HG03025 (cell line): ENCODE results near the gene ME2.
"Not testable (repeated sequence)": the region's sequence is repeated elsewhere in the genome, so short reads cannot be mapped to it uniquely, and the experiment has no call there.

Source experiments
- ATAC-seq: cut with Tn5 transposase; IDR thresholded peaks from one replicate; pipeline ENCODE4 v1.9.1; 2021; ENCODE audit warnings: mild to moderate bottlenecking, moderate library complexity; ENCODE audit not compliant: unreplicated experiment, low FRiP score

Gene ME2

DNA sequence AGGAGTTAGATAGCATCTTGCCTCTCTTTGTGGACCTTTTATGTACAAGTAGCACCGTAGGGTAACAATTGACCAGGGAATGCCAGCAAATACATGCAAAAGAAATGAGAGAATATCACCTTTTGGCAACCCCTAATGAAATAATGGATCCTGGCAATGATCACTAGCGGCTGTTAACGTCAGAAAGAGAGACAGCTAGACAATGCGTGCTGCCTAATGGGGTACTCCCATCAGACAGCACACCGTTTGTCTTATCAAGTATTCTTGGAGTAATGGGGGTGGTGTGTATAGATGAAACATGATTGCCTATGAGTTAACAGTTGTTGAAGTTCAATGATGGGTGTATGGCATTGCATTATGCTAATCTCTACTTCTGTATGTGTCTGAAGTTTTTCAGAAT is 90.5 kb downstream of the ME2 start:
- no peak for ATAC-seq

- ATAC-seq, result no peak
Measured at GRCh38 chr18:50970006-50970405, 91.1 kb downstream of the ME2 start.

- not testable (repeated sequence) for ATAC-seq
Measured at GRCh38 chr18:50972404-50972803, 93.5 kb downstream of the ME2 start.

DNA sequence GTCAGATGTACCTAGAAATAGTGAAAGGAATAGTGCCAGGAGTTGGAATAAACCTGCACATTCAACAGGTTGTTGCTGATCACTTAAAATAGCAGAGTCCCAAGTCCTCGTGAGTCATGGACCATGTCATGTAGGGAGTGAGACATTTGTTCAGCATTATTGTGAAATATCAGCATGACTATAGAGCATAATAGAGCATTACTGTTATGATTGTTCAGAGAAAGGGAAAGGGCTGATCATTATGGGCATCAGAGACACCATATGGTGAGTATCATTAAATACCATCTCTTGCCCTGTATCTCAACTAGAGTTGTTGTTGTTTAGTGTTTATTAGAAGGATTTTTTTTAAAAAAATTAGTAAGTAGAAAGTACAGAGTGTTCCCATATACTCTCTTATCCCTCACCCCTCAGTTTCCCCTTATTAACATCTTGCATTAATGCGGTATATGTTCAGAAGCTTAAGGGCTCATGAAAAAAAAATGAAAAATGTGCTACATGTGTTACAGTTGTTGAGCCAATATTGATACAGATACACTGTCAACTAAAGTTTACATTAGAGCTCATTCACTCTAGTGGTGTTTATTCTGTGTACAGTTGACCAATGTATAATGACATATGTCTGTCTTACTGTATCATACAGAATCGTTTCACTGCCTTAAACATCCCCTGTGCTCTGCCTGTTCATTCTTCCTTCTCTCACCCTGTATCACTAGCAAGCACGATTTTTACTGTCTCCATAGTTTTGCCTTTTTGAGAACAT is 94.6 kb downstream of the ME2 start:
- no peak for ATAC-seq

GRCh38 chr18:50977037-50977760 is 98.3 kb downstream of the ME2 start:
- ATAC-seq, result no peak

DNA sequence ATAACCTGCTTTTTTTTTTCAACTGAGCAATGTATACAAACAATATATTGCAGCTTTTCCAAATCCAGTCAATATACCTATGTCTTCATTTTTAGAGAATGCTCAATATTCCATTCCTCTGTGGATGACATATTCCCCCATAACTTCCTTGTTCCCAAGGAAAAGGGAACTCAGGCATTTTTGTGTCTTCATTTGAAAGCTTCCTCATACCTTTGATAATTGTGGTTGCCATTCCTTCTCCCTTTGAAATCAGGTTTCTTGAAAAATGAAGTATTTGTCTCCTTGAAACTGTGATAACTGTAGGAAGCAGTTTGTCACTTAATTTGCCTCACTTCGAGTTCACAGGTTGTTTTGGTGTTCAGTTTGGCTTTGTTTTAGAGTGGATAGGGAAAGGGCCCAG is 102.5 kb downstream of the ME2 start:
- no peak for ATAC-seq

GRCh38 chr18:50982086-50982801 is 103.3 kb downstream of the ME2 start:
- no peak for ATAC-seq

GRCh38 chr18:50982802-50983179 is 103.9 kb downstream of the ME2 start:
- no peak for ATAC-seq

DNA sequence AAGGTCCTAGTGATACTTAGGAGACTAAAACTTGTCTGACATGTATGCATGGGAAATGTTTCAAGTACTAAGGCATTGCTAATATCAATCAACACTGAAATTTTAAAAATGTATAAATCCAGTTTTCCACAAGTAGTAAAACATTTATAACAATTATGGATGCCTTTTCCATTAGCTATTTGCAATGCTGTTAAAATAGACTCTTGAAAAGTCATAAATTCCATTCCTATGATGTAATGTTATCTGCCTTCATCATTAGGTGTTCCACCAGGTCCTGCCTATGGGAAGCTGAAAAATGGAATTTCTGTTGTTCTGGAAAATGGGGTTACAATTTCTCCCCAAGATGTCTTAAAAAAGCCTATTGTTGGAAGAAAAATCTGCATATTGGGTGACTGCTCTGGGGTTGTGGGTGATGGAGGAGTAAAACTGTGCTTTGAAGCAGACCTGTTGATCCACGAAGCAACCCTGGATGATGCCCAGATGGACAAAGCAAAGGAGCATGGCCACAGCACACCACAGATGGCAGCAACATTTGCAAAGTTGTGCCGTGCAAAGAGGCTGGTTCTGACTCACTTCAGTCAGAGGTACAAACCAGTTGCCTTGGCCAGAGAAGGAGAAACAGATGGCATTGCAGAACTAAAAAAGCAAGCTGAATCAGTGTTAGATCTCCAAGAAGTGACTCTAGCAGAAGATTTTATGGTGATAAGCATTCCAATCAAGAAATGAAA is 107.6 kb downstream of the ME2 start:
- no peak for ATAC-seq

- no peak for ATAC-seq
Measured at GRCh38 chr18:50987261-50987660, 108.3 kb downstream of the ME2 start.

DNA sequence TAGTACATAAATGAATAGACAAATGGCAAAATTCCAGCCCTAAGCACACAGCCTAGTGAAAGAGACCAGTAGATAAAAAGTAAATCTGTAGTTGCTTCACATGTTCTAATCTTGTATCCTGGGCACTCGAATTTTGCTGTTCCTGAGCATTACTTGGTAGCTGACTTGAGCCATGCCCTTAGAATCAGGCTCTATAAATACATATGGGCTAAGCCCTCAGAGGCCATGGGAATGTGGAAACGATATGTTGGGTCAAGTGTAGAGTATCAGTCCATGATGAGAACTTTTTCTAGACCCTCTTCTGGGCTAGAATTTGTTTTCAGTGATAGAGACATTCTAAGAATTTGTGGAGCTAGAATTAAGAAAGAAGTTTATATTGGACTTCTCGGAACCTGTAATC is 110.8 kb downstream of the ME2 start:
- ATAC-seq, result no peak

DNA sequence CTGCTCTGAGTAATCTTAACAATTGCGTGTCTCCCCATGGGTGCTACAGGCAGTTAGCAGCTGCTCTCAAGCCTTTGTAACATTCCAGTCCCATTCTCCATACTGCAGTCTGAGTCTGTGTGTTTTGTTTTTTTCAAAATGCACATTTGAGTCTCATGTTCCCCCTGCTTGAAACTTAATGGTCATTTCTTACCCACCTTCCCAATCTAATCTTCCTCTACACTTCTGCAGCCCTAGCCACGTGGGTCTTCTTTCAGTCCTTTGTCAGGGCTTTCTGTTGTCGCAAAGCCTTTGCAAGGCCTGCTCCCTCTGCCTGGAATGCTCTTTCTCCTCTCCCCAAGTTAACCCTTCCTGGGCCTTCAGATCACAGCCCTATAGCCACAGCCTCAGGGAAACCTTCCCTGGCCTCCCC is 113.4 kb downstream of the ME2 start:
- no peak for ATAC-seq

DNA sequence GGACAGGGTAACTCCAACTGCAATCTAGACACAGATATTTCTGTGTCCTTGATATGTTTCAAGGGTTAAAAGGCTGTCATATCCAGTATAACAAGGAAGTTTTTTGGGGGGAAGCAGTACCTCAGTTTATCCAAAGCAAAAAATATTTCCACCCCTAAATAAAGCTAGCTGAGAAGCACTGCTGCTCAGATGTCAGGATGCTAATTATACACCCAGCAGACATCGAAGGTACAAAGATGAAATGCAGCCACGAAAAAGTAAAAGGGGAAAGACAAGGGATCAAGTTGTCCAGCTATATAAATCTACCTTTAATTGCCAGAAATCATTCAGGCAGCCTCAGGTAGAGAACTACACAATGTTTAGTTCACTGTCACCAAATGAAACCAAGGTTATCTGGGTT is 115.1 kb downstream of the ME2 start:
- no peak for ATAC-seq

DNA sequence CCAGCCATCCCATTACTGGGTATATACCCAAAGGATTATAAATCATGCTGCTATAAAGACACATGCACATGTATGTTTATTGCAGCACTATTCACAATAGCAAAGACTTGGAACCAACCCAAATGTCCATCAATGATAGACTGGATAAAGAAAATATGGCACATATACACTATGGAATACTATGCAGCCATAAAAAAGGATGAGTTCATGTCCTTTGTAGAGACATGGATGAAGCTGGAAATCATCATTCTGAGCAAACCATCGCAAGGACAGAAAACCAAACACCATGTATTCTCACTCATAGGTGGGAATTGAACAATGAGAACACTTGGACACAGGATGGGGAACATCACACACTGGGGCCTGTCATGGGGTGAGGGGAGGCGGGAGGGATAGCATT is 124.3 kb downstream of the ME2 start:
- ATAC-seq, result not testable (repeated sequence)
